ENCODE measurements around the gene CLCNKB. TPM values are rescaled to one million over a fixed set of nuclear protein-coding genes. Genes with fewer than 3 reads are reported as not detected.

CLCNKB gene
- total and polyA plus RNA-seq, 2 of the 4 experiments (the other 2 are of a cell fraction) = 0.09 TPM; not detected in 1

- Histone ChIP-seq H3K4me3 (ENCODE audit: insufficient read depth, low read depth, low read length) (no peak overlapping the region), H3K56ac (ENCODE audit: extremely low read depth, insufficient read depth, low read length) (no peak overlapping the region), H3K36me3 (ENCODE audit: control insufficient read depth, insufficient read depth, low read length) (no peaks in the 10 kb centered on the region), H4K5ac (ENCODE audit: low read depth, low read length) (no peak overlapping the region), H2BK120ac (ENCODE audit: low read depth, low read length) (no peak overlapping the region), H4K20me1 (ENCODE audit: insufficient read depth, low read length) (no peaks in the 10 kb centered on the region), H2AK5ac (ENCODE audit: low read depth, low read length) (no peak overlapping the region), H3K9ac (ENCODE audit: low read depth, low read length) (no peak overlapping the region), H4K91ac (ENCODE audit: insufficient read depth, low read depth, low read length) (no peak overlapping the region), H3K9me1 (ENCODE audit: insufficient read depth, low read length) (no peaks in the 10 kb centered on the region), H2BK15ac (ENCODE audit: low read depth, low read length) (no peak overlapping the region), H3K9me3 (ENCODE audit: control insufficient read depth, insufficient read depth, low read length) (no peaks in the 10 kb centered on the region), H3K4me2 (ENCODE audit: low read depth, low read length) (no peak overlapping the region), H3K23ac (ENCODE audit: low read depth, low read length) (no peak overlapping the region), H3K14ac (replicated peaks; ENCODE audit: low read depth, low read length) (no peak overlapping the region), H3K27ac (ENCODE audit: insufficient read depth, low read length) (no peak overlapping the region), H3K4ac (ENCODE audit: low read depth, low read length) (no peak overlapping the region), H2AFZ (replicated peaks; ENCODE audit: low read length, poor library complexity) (peak overlapping the region; percentile 23), H2BK5ac (ENCODE audit: low read depth, low read length, poor library complexity, severe bottlenecking) (no peak overlapping the region), H2BK20ac (ENCODE audit: low read depth, low read length) (no peak overlapping the region), H4K8ac (ENCODE audit: low read depth in 2 of 2, low read length in 2 of 2) (no peak overlapping the region), H3K4me1 (ENCODE audit: control insufficient read depth, insufficient read depth, low read length) (no peaks in the 10 kb centered on the region), H3K18ac (ENCODE audit: low read depth, low read length) (no peak overlapping the region), H3K79me1 (ENCODE audit: low read depth in 1 of 2, low read length in 2 of 2) (no peaks in the 10 kb centered on the region), H2AK9ac (replicated peaks; ENCODE audit: low read depth, low read length, poor library complexity) (no peak overlapping the region), H3K27me3 (ENCODE audit: control insufficient read depth, insufficient read depth, low read length) (peaks cover 31% of the 10 kb centered on the region)
- dilution Hi-C loops (cut with HindIII; ENCODE audit: low sequenced_read_pairs, unreplicated experiment) = no loop called here
- no peak for DNase-seq
- BruUV-seq (replicated peaks) = no TSS peak
- ChIA-PET POLR2A (ENCODE audit: unreplicated experiment) (no interaction called here), CTCF (no interaction called here)
- intact Hi-C loops (cut with micrococcal nuclease) = no loop called here
- ATAC-seq (ENCODE audit: low read depth) = peak; percentile 18
- TF ChIP-seq CTCF (conservative IDR thresholded peaks at IDR 0.05; ENCODE audit: low read depth, low read length) (0 out of 2 replicates have a peak, but pooled peaks have one; percentile 7), SMC3 (IDR thresholded peaks at IDR 0.05; ENCODE audit: low read depth, low read length) (no peak)
- in situ Hi-C loops (cut with MboI; ENCODE audit: low sequenced_read_pairs) = no loop called here
- 86% methylated on average over 1 of the region's 7 CpGs; no CpG with 5 or more reads in 1 of the 2 experiments for WGBS, 2 experiments (ENCODE audit: extremely low coverage in 2 of 2, insufficient read length in 1 of 2)
Observed at GRCh38 chr1:16046842-16047241, 3.3 kb downstream of the CLCNKB start.
